ENCODE results near the gene TUBA1C. TPM values are rescaled to one million over a fixed set of nuclear protein-coding genes. Genes with fewer than 3 reads are reported as not detected.

TUBA1C gene
- total and polyA plus RNA-seq, 10 of the 15 experiments (the other 5 are each of a cell fraction or from before 2014, with no cell fraction given): 285 to 1,003 (median 441) TPM

DNA sequence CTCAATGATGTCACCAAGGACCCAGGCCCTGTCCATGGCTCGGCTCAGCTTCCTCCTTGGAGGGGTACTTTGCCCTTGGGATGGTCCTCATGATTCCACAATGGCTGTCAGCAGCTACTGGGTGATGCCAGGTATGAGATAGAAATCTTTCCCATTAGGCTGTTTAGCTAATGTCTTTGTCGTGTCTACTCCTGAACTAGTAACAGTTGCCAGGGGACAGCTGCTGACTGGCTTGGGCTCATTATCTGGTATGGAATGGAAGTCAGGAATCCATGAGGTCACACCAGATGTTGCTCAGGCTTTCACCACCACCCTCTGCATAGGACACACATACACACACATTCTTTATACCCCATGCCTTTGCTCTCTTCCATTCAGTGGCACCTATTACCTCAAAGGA, 39.3 kb downstream of the TUBA1C start (continued):
- TF ChIP-seq ASH2L (IDR thresholded peaks at IDR 0.05; ENCODE audit: borderline replicate concordance, low read depth): no peak
- TF ChIP-seq CREB1 (IDR thresholded peaks at IDR 0.05; ENCODE audit: low read depth): no peak
- TF ChIP-seq, protein P1, sequence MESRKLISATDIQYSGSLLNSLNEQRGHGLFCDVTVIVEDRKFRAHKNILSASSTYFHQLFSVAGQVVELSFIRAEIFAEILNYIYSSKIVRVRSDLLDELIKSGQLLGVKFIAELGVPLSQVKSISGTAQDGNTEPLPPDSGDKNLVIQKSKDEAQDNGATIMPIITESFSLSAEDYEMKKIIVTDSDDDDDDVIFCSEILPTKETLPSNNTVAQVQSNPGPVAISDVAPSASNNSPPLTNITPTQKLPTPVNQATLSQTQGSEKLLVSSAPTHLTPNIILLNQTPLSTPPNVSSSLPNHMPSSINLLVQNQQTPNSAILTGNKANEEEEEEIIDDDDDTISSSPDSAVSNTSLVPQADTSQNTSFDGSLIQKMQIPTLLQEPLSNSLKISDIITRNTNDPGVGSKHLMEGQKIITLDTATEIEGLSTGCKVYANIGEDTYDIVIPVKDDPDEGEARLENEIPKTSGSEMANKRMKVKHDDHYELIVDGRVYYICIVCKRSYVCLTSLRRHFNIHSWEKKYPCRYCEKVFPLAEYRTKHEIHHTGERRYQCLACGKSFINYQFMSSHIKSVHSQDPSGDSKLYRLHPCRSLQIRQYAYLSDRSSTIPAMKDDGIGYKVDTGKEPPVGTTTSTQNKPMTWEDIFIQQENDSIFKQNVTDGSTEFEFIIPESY (IDR thresholded peaks at IDR 0.05): no peak

DNA sequence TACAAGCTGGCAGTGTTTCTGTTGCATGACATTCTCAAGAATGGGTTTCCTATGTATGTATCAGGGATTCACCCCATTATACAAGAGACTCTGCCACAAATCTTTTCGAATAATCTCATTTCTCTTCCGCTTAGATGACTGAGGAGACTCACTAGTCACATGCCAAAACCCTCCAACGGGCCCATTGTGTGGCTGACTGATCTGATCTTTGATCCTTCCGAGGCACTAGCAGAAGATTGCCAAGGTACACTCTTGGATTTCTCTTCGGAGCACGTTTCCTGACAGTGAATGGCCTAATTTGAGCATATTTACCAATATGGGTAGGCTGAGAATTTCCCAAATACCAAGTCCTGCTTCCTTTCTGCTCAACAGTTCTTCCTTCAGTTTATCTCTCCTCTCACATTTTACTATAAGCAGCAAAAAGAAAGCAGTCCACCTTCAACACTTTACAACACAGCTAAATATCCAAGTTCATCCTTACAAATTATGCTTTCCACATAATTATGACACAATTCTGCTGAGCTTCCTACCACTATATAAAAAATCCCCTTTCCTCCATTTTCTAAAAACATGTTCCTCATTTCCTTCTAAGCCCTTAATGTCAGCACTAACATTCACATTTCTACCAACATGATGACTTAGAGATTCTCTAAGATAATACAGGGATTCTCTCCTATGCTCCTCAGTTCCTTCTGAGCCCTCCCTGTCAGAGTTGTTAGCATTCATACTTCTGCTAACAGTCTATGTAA, 41.1 kb downstream of the TUBA1C start:
- 30% methylated on average over 6 of the region's 6 CpGs for WGBS (ENCODE audit: insufficient coverage, insufficient replicate concordance, low lambda C conversion rate, missing lambda C conversion rate)
- intact Hi-C loops (cut with micrococcal nuclease; ENCODE audit: unreplicated experiment): no loop called here
- CTCF ChIA-PET: interaction anchor here (1.0 to 3.3 kb wide), 2 partner anchors 17 to 52 kb away, joined by 5 to 10 read pairs; no protein-coding TSS in a partner anchor
- TF ChIP-seq, protein P2, sequence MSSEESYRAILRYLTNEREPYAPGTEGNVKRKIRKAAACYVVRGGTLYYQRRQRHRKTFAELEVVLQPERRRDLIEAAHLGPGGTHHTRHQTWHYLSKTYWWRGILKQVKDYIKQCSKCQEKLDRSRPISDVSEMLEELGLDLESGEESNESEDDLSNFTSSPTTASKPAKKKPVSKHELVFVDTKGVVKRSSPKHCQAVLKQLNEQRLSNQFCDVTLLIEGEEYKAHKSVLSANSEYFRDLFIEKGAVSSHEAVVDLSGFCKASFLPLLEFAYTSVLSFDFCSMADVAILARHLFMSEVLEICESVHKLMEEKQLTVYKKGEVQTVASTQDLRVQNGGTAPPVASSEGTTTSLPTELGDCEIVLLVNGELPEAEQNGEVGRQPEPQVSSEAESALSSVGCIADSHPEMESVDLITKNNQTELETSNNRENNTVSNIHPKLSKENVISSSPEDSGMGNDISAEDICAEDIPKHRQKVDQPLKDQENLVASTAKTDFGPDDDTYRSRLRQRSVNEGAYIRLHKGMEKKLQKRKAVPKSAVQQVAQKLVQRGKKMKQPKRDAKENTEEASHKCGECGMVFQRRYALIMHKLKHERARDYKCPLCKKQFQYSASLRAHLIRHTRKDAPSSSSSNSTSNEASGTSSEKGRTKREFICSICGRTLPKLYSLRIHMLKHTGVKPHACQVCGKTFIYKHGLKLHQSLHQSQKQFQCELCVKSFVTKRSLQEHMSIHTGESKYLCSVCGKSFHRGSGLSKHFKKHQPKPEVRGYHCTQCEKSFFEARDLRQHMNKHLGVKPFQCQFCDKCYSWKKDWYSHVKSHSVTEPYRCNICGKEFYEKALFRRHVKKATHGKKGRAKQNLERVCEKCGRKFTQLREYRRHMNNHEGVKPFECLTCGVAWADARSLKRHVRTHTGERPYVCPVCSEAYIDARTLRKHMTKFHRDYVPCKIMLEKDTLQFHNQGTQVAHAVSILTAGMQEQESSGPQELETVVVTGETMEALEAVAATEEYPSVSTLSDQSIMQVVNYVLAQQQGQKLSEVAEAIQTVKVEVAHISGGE (CRISPR knock-in tag; IDR thresholded peaks at IDR 0.05): no peak
- TF ChIP-seq, protein P3, sequence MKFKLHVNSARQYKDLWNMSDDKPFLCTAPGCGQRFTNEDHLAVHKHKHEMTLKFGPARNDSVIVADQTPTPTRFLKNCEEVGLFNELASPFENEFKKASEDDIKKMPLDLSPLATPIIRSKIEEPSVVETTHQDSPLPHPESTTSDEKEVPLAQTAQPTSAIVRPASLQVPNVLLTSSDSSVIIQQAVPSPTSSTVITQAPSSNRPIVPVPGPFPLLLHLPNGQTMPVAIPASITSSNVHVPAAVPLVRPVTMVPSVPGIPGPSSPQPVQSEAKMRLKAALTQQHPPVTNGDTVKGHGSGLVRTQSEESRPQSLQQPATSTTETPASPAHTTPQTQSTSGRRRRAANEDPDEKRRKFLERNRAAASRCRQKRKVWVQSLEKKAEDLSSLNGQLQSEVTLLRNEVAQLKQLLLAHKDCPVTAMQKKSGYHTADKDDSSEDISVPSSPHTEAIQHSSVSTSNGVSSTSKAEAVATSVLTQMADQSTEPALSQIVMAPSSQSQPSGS (IDR thresholded peaks at IDR 0.05; ENCODE audit: low read length): no peak
- TF ChIP-seq, protein P4, sequence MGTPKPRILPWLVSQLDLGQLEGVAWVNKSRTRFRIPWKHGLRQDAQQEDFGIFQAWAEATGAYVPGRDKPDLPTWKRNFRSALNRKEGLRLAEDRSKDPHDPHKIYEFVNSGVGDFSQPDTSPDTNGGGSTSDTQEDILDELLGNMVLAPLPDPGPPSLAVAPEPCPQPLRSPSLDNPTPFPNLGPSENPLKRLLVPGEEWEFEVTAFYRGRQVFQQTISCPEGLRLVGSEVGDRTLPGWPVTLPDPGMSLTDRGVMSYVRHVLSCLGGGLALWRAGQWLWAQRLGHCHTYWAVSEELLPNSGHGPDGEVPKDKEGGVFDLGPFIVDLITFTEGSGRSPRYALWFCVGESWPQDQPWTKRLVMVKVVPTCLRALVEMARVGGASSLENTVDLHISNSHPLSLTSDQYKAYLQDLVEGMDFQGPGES (IDR thresholded peaks at IDR 0.05): no peak
- no peak for TF ChIP-seq ZNF622 (IDR thresholded peaks at IDR 0.05)
- TF ChIP-seq, protein P5, sequence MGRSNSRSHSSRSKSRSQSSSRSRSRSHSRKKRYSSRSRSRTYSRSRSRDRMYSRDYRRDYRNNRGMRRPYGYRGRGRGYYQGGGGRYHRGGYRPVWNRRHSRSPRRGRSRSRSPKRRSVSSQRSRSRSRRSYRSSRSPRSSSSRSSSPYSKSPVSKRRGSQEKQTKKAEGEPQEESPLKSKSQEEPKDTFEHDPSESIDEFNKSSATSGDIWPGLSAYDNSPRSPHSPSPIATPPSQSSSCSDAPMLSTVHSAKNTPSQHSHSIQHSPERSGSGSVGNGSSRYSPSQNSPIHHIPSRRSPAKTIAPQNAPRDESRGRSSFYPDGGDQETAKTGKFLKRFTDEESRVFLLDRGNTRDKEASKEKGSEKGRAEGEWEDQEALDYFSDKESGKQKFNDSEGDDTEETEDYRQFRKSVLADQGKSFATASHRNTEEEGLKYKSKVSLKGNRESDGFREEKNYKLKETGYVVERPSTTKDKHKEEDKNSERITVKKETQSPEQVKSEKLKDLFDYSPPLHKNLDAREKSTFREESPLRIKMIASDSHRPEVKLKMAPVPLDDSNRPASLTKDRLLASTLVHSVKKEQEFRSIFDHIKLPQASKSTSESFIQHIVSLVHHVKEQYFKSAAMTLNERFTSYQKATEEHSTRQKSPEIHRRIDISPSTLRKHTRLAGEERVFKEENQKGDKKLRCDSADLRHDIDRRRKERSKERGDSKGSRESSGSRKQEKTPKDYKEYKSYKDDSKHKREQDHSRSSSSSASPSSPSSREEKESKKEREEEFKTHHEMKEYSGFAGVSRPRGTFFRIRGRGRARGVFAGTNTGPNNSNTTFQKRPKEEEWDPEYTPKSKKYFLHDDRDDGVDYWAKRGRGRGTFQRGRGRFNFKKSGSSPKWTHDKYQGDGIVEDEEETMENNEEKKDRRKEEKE (IDR thresholded peaks at IDR 0.05): no peak
- no peak for TF ChIP-seq TCF3 (IDR thresholded peaks at IDR 0.05; ENCODE audit: borderline replicate concordance, insufficient read depth, low read depth, low read length)

More for the DNA sequence above, 41.1 kb downstream of the TUBA1C start:
- in situ Hi-C loops (cut with MboI): no loop called here
- no peak for ATAC-seq
- RAD21 ChIA-PET (ENCODE audit: unreplicated experiment): no interaction called here
- Histone ChIP-seq H3K79me2 (ENCODE audit: control insufficient read depth, insufficient read depth, low read length) (no peaks in the 10 kb centered on the region), H3K27ac (ENCODE audit: control insufficient read depth, insufficient read depth) (no peak overlapping the region), H3K4me1 (ENCODE audit: control insufficient read depth, insufficient read depth, low read length) (no peaks in the 10 kb centered on the region), H3K4me2 (ENCODE audit: control insufficient read depth, insufficient read depth) (no peak overlapping the region), H3K36me3 (ENCODE audit: control insufficient read depth in 2 of 2, insufficient read depth in 2 of 2, low read length in 1 of 2) (no peaks in the 10 kb centered on the region), H3K9me3 (replicated peaks; ENCODE audit: control insufficient read depth, insufficient read depth, low read length) (no peaks in the 10 kb centered on the region), H3K9ac (ENCODE audit: control insufficient read depth, insufficient read depth, low read length) (no peak overlapping the region), H3K27me3 (replicated peaks in 1 of 2; ENCODE audit: control insufficient read depth in 2 of 2, insufficient read depth in 2 of 2, low read length in 1 of 2) (no peaks in the 10 kb centered on the region), H3K4me3 (no peak overlapping the region), H2AFZ (ENCODE audit: control insufficient read depth, low read depth, low read length) (no peak overlapping the region), H4K20me1 (ENCODE audit: control insufficient read depth, insufficient read depth) (no peaks in the 10 kb centered on the region)
- no TSS peak for BruUV-seq (replicated peaks)
- FAIRE-seq: no peak
- SMC1A ChIA-PET (ENCODE audit: uncharacterized antibody, unreplicated experiment): interaction anchor here (0.6 kb wide), 1 partner anchor 34 kb away, joined by 3 read pairs; no protein-coding TSS in a partner anchor
- no peak for DNase-seq (ENCODE audit: low read depth, low spot score)
- POLR2A ChIA-PET: no interaction called here

All from GM12878 (cell line).